Neutrophil (primary cell): ENCODE results near the gene C1orf21.

ENCODE experiments used
- H3K27ac ChIP-seq: fragments of 200-600 bp; sonication (generic); 2 replicates; pipeline ENCODE4 v1.5.1; 2016; ENCODE audit warnings: mild to moderate bottlenecking, moderate library complexity
- H3K27me3 ChIP-seq: fragments of 200-600 bp; sonication (generic); 2 replicates; pipeline ENCODE4 v1.6.0; 2016; ENCODE audit warnings: mild to moderate bottlenecking
- H3K36me3 ChIP-seq: fragments of 200-600 bp; sonication (generic); 2 replicates; pipeline ENCODE4 v1.5.1; 2017
- H3K4me1 ChIP-seq, 2 experiments: fragments of 200-600 bp in 1 of 2; sonication (generic) in 1 of 2; 1 replicate in 1 of 2; 2 replicates in 1 of 2; pipeline versions ENCODE4 v1.5.1 to v1.6.1; 2013 to 2016; ENCODE audit warnings: low read depth in 1 of 2, low read length in 1 of 2, mild to moderate bottlenecking in 1 of 2, moderate library complexity in 1 of 2; ENCODE audit not compliant: control insufficient read depth in 1 of 2, insufficient read depth in 1 of 2
- H3K4me3 ChIP-seq, 2 experiments: fragments of 200-600 bp in 1 of 2; sonication (generic) in 1 of 2; 1 replicate in 1 of 2; 2 replicates in 1 of 2; pipeline ENCODE4 v1.5.1; 2013 to 2016; ENCODE audit warnings: low read depth in 1 of 2, low read length in 1 of 2, mild to moderate bottlenecking in 1 of 2, moderate library complexity in 1 of 2
- H3K9me3 ChIP-seq: fragments of 200-600 bp; sonication (generic); 2 replicates; pipeline ENCODE4 v1.5.1; 2016
- TF ChIP-seq, protein P1 (sequence below): fragments of 200-600 bp; sonication (generic); IDR thresholded peaks from 2 replicates; pipeline ENCODE4 v1.5.1; 2016; ENCODE audit warnings: antibody characterized with exemption

Gene C1orf21

GRCh38 chr1:184672013-184672726 lies 285.3 kb downstream of the C1orf21 start:
- H3K9me3 ChIP-seq: no peaks in the 10 kb centered on the region
- H3K27ac ChIP-seq: no peak overlapping the region
- TF ChIP-seq, protein P1, sequence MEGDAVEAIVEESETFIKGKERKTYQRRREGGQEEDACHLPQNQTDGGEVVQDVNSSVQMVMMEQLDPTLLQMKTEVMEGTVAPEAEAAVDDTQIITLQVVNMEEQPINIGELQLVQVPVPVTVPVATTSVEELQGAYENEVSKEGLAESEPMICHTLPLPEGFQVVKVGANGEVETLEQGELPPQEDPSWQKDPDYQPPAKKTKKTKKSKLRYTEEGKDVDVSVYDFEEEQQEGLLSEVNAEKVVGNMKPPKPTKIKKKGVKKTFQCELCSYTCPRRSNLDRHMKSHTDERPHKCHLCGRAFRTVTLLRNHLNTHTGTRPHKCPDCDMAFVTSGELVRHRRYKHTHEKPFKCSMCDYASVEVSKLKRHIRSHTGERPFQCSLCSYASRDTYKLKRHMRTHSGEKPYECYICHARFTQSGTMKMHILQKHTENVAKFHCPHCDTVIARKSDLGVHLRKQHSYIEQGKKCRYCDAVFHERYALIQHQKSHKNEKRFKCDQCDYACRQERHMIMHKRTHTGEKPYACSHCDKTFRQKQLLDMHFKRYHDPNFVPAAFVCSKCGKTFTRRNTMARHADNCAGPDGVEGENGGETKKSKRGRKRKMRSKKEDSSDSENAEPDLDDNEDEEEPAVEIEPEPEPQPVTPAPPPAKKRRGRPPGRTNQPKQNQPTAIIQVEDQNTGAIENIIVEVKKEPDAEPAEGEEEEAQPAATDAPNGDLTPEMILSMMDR: no peak
- H3K27me3 ChIP-seq: no peaks in the 10 kb centered on the region
- no peaks in the 10 kb centered on the region for H3K36me3 ChIP-seq
- H3K4me1 ChIP-seq: no peaks in the 10 kb centered on the region
- H3K4me3 ChIP-seq: no peak overlapping the region

GRCh38 chr1:184673305-184673704 lies 286.5 kb downstream of the C1orf21 start:
- H3K4me3 ChIP-seq: no peak overlapping the region
- H3K9me3 ChIP-seq: no peaks in the 10 kb centered on the region
- no peaks in the 10 kb centered on the region for H3K36me3 ChIP-seq
- no peaks in the 10 kb centered on the region for H3K27me3 ChIP-seq
- H3K4me1 ChIP-seq: no peaks in the 10 kb centered on the region
- TF ChIP-seq, protein P1: no peak
- no peak overlapping the region for H3K27ac ChIP-seq

DNA sequence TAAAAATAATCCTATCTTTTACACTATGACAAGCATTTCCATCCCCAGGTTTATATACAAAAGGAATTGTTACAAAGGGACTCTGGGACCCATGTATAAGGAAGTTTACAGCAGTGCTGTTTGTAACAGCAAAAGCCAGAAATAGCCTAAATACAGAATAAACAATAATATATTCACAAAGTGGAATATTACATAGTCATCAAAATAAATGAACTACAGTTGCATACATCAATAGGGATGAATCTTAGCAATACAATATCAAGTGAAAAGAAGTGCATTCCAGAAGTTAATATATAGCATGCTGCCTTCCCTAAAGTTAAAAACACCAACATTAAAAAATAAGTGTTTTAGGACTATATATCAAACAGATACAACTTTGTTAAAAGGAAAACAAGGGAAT lies 290.5 kb downstream of the C1orf21 start:
- Histone ChIP-seq H3K9me3 (no peaks in the 10 kb centered on the region), H3K4me3 (no peak overlapping the region), H3K27ac (no peak overlapping the region), H3K36me3 (no peaks in the 10 kb centered on the region), H3K27me3 (no peaks in the 10 kb centered on the region), H3K4me1 (no peaks in the 10 kb centered on the region)
- TF ChIP-seq, protein P1: no peak
